DOHH2 (cell line): ENCODE measurements around the gene BMPER.

Experiments used
- H3F3A ChIP-seq: fragments of 200-600 bp; sonication (generic), shearing (Covaris generic); 2 replicates; pipeline ENCODE4 v1.6.0; 2016; ENCODE audit warnings: antibody characterized with exemption, mild to moderate bottlenecking; ENCODE audit not compliant: control insufficient read depth, insufficient read depth
- H3K27ac ChIP-seq: fragments of 200-600 bp; sonication (generic); 2 replicates; pipeline ENCODE4 v1.5.1; 2014; ENCODE audit warnings: low read depth, mild to moderate bottlenecking, low read length, moderate library complexity
- H3K27me3 ChIP-seq: fragments of 200-600 bp; sonication (generic); 2 replicates; pipeline ENCODE4 v1.6.1; 2014; ENCODE audit warnings: mild to moderate bottlenecking, low read length, mixed read lengths; ENCODE audit not compliant: control insufficient read depth
- H3K36me3 ChIP-seq: fragments of 200-600 bp; sonication (generic); 2 replicates; pipeline ENCODE4 v1.6.1; 2014; ENCODE audit warnings: mild to moderate bottlenecking, low read length, moderate library complexity, mixed read lengths; ENCODE audit not compliant: control insufficient read depth
- H3K4me1 ChIP-seq: fragments of 200-600 bp; sonication (generic); 2 replicates; pipeline ENCODE4 v1.6.1; 2014; ENCODE audit warnings: mild to moderate bottlenecking, low read length, mixed read lengths; ENCODE audit not compliant: control insufficient read depth
- H3K4me2 ChIP-seq: fragments of 200-600 bp; sonication (generic); 2 replicates; pipeline ENCODE4 v1.6.0; 2014; ENCODE audit warnings: mild to moderate bottlenecking, low read length, moderate library complexity
- H3K4me3 ChIP-seq: fragments of 200-600 bp; sonication (generic); 2 replicates; pipeline ENCODE4 v1.5.1; 2014; ENCODE audit warnings: mild to moderate bottlenecking, low read length, mixed read lengths
- H3K79me2 ChIP-seq: fragments of 200-600 bp; sonication (generic); 2 replicates; pipeline ENCODE4 v1.6.1; 2014; ENCODE audit warnings: mild to moderate bottlenecking, low read length, mixed read lengths; ENCODE audit not compliant: control insufficient read depth
- H3K9me2 ChIP-seq: fragments of 200-600 bp; sonication (generic); replicated peaks from 2 replicates; pipeline ENCODE4 v1.6.1; 2014; ENCODE audit warnings: mild to moderate bottlenecking, low read length, mixed read lengths; ENCODE audit not compliant: control insufficient read depth
- H3K9me3 ChIP-seq: fragments of 200-600 bp; sonication (generic); 2 replicates; pipeline ENCODE4 v1.6.1; 2014; ENCODE audit warnings: antibody characterized with exemption, low read length, mixed read lengths; ENCODE audit not compliant: control insufficient read depth, insufficient read depth
- H4K20me1 ChIP-seq: fragments of 200-600 bp; sonication (generic); 2 replicates; pipeline ENCODE4 v1.6.0; 2014; ENCODE audit warnings: low read depth, mild to moderate bottlenecking, antibody characterized with exemption, low read length, moderate library complexity; ENCODE audit not compliant: control insufficient read depth, insufficient read depth
- EZH2phosphoT487 ChIP-seq: fragments of 200-600 bp; sonication (generic); IDR thresholded peaks from 2 replicates; pipeline ENCODE4 v1.6.1; 2017; ENCODE audit warnings: borderline replicate concordance, mild to moderate bottlenecking, antibody characterized with exemption, low read length, moderate library complexity, mixed read lengths
- TF ChIP-seq, protein P1 (sequence below): fragments of 200-600 bp; sonication (generic); IDR thresholded peaks from one replicate; pipeline ENCODE4 v1.5.1; 2014; ENCODE audit warnings: antibody characterized with exemption, mild to moderate bottlenecking, low read depth, low read length; ENCODE audit not compliant: poor library complexity, severe bottlenecking

The BMPER gene

DNA sequence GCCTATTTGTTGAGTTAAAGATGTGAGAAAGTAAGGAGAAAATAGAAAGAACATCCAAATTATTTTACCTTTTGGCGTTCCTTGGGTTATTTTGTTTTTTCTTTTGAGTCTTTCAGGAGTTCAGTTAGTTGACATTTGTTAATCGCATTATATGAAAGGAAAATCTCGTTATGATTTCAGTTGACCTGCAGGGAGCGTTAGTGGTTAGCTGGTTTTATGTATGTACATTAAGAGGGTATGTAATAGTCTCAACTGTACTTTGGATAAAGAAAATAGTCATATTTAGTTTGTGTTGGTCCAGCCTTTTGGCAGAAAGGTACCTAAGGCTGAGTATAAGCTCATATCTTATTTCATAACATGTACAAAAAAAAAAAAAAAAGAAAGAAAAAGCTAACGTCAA lies 4.0 kb downstream of the BMPER start:
- Histone ChIP-seq H3K4me1 (no peaks in the 10 kb centered on the region), H3K9me3 (no peaks in the 10 kb centered on the region; the same call in none of the 2 replicates), H3K9me2 (no peaks in the 10 kb centered on the region), H3K36me3 (no peaks in the 10 kb centered on the region), H3K27me3 (peaks cover 3% of the 10 kb centered on the region; the same call in 1 of the 2 replicates), H4K20me1 (no peaks in the 10 kb centered on the region), H3F3A (no peaks in the 10 kb centered on the region), H3K79me2 (no peaks in the 10 kb centered on the region), H3K4me2 (no peak overlapping the region), H3K27ac (no peak overlapping the region), H3K4me3 (no peak overlapping the region)
- no peak for TF ChIP-seq EZH2phosphoT487
- TF ChIP-seq, protein P1, sequence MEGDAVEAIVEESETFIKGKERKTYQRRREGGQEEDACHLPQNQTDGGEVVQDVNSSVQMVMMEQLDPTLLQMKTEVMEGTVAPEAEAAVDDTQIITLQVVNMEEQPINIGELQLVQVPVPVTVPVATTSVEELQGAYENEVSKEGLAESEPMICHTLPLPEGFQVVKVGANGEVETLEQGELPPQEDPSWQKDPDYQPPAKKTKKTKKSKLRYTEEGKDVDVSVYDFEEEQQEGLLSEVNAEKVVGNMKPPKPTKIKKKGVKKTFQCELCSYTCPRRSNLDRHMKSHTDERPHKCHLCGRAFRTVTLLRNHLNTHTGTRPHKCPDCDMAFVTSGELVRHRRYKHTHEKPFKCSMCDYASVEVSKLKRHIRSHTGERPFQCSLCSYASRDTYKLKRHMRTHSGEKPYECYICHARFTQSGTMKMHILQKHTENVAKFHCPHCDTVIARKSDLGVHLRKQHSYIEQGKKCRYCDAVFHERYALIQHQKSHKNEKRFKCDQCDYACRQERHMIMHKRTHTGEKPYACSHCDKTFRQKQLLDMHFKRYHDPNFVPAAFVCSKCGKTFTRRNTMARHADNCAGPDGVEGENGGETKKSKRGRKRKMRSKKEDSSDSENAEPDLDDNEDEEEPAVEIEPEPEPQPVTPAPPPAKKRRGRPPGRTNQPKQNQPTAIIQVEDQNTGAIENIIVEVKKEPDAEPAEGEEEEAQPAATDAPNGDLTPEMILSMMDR = no peak

DNA sequence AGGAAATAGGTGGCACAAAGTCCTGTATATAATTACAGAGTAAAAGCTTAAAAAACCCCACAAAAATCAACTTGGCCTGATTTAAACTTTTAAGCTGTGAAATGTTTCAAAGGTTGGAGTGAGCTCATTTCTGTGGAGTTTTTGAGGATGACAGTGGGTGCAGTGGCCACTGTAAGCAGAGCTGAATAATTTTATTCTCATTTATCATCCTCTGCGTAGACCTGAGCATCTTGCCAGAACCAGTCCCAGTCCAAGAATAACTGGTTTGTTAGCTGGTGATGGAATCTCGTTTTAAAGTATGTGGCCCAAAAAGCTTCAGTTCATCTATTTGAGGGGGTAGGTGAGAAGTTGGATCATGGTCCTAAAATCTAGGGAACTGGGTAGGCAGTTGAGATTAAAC lies 4.4 kb downstream of the BMPER start:
- TF ChIP-seq EZH2phosphoT487 = no peak
- TF ChIP-seq, protein P1 = no peak
- H3K79me2 ChIP-seq = no peaks in the 10 kb centered on the region
- H3K27ac ChIP-seq = no peak overlapping the region

DNA sequence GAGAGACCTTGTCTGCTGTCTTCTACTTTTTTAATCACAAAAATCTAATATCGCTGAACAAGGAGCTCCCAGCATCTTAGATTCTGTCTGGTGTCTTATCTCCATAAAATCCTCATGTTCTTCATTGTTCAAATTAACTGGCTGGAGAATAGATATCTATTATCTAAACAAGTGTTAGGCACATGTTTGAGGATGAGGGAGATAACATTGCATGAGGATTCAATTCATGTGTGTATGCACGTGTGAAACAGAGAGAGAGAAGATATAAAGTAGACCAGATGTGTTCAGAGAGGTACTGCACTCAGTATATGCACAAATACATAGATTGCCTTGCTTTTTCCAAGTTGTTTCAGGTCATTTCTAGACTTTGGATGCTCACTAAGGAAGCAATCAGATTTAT lies 5.4 kb downstream of the BMPER start:
- Histone ChIP-seq H3K4me2 (no peak overlapping the region), H3K9me2 (no peaks in the 10 kb centered on the region), H4K20me1 (no peaks in the 10 kb centered on the region), H3K9me3 (no peaks in the 10 kb centered on the region), H3K27me3 (peaks cover 3% of the 10 kb centered on the region; the same call in 1 of the 2 replicates), H3K4me3 (no peak overlapping the region), H3K4me1 (no peaks in the 10 kb centered on the region), H3F3A (no peaks in the 10 kb centered on the region), H3K36me3 (no peaks in the 10 kb centered on the region), H3K79me2 (no peaks in the 10 kb centered on the region), H3K27ac (no peak overlapping the region)
- TF ChIP-seq EZH2phosphoT487 = no peak
- TF ChIP-seq, protein P1 = no peak

More for the DNA sequence above, 4.4 kb downstream of the BMPER start:
- H3K9me3 ChIP-seq = no peaks in the 10 kb centered on the region; the same call in 1 of the 2 replicates
- H3F3A ChIP-seq = no peaks in the 10 kb centered on the region
- no peaks in the 10 kb centered on the region for H3K4me1 ChIP-seq
- no peaks in the 10 kb centered on the region for H4K20me1 ChIP-seq
- H3K27me3 ChIP-seq = peaks cover 3% of the 10 kb centered on the region; the same call in 1 of the 2 replicates
- H3K9me2 ChIP-seq = no peaks in the 10 kb centered on the region
- no peaks in the 10 kb centered on the region for H3K36me3 ChIP-seq
- H3K4me3 ChIP-seq = no peak overlapping the region
- no peak overlapping the region for H3K4me2 ChIP-seq
